HepG2 (cell line): ENCODE results near the gene TUBB2B. TPM values are rescaled to one million over a fixed set of nuclear protein-coding genes. Genes with fewer than 3 reads are reported as not detected.

Experiments
- FOXK1 ChIP-seq: sonication (generic); formaldehyde crosslinking; IDR thresholded peaks from 2 replicates; pipeline ENCODE4 v1.4.0; 2020; ENCODE audit warnings: low read depth, missing genetic modification reagents, borderline replicate concordance
- IKZF1 ChIP-seq: fragments of 450-650 bp; IDR thresholded peaks from 2 replicates; pipeline ENCODE4 v1.7.1; 2016
- KDM5A ChIP-seq: fragments of 200-600 bp; sonication (generic); IDR thresholded peaks from 2 replicates; pipeline ENCODE4 v1.7.0; 2018; ENCODE audit warnings: antibody characterized with exemption, mild to moderate bottlenecking, low read length, borderline replicate concordance
- PCBP1 ChIP-seq: fragments of 200-400 bp; formaldehyde crosslinking; IDR thresholded peaks from 2 replicates; pipeline ENCODE4 v1.6.1; 2017; ENCODE audit warnings: mild to moderate bottlenecking, low read depth, low read length, borderline replicate concordance
- POLR2A ChIP-seq, 2 experiments: IDR thresholded peaks; 2 replicates each; pipeline ENCODE4 v1.6.1; 2011; ENCODE audit warnings: low read depth in 2 of 2, low read length in 2 of 2, mild to moderate bottlenecking in 1 of 2, moderate library complexity in 1 of 2; ENCODE audit not compliant: insufficient read depth in 1 of 2
- SALL1 ChIP-seq: sonication (generic); formaldehyde crosslinking; IDR thresholded peaks from 2 replicates; pipeline ENCODE4 v1.8.0; 2022; ENCODE audit warnings: mild to moderate bottlenecking, missing genetic modification reagents
- TEAD2 ChIP-seq: sonication (generic); formaldehyde crosslinking; IDR thresholded peaks from 2 replicates; pipeline ENCODE4 v1.9.0; 2021; ENCODE audit warnings: missing genetic modification reagents
- ZNF547 ChIP-seq: sonication (generic); formaldehyde crosslinking; IDR thresholded peaks from 2 replicates; pipeline ENCODE4 v1.5.1; 2020; ENCODE audit warnings: mild to moderate bottlenecking, missing genetic modification reagents
- ZNF709 ChIP-seq: sonication (generic); formaldehyde crosslinking; IDR thresholded peaks from 2 replicates; pipeline ENCODE4 v1.5.0; 2020; ENCODE audit warnings: mild to moderate bottlenecking, missing genetic modification reagents
- ZNF878 ChIP-seq: sonication (generic); formaldehyde crosslinking; IDR thresholded peaks from 2 replicates; pipeline ENCODE4 v1.8.1; 2023; ENCODE audit warnings: mild to moderate bottlenecking, missing genetic modification reagents, moderate library complexity
- ZSCAN21 ChIP-seq: sonication (generic); formaldehyde crosslinking; IDR thresholded peaks from 2 replicates; pipeline ENCODE4 v1.8.0; 2022; ENCODE audit warnings: mild to moderate bottlenecking, missing genetic modification reagents, moderate library complexity, borderline replicate concordance
- polyA plus RNA-seq, 8 experiments: library from polyadenylated mRNA; depleted of rRNA in 3 of 8; stranded (reverse) in 7 of 8; unstranded in 1 of 8; fragments of >200 nt; fragmentation: Illumina TruSeq in 4 of 8; extraction: Trizol in 4 of 8; gene quantifications; 2 replicates each; pipeline versions ENCODE4 v1.2.1 to v1.2.3, GENCODE V29; 2011 to 2016; ENCODE audit warnings: low read depth in 4 of 8, missing spikeins in 1 of 8, mixed read lengths in 1 of 8; ENCODE audit not compliant: insufficient read depth in 1 of 8
- total RNA-seq, 5 experiments: library from RNA; depleted of rRNA; stranded (reverse); fragments of >200 nt; fragmentation: Illumina TruSeq; extraction: Trizol; gene quantifications; 2 replicates each; pipeline ENCODE4 v1.2.3, GENCODE V29; 2016; ENCODE audit warnings: low read depth in 1 of 5
- TF ChIP-seq, protein P1 (sequence below): sonication (generic); formaldehyde crosslinking; IDR thresholded peaks from 2 replicates; pipeline ENCODE4 v1.4.0; 2020; ENCODE audit warnings: missing genetic modification reagents, mild to moderate bottlenecking, borderline replicate concordance
- TF ChIP-seq, protein P2 (sequence below): sonication (generic); formaldehyde crosslinking; IDR thresholded peaks from 2 replicates; pipeline ENCODE4 v1.4.0; 2020; ENCODE audit warnings: missing genetic modification reagents
- TF ChIP-seq, protein P3 (sequence below): sonication (generic); formaldehyde crosslinking; IDR thresholded peaks from 2 replicates; pipeline ENCODE4 v1.4.0; 2020; ENCODE audit warnings: mild to moderate bottlenecking, low read depth, missing genetic modification reagents
- TF ChIP-seq, protein P4 (sequence below): sonication (generic); formaldehyde crosslinking; IDR thresholded peaks from 2 replicates; pipeline ENCODE4 v1.4.0; 2020; ENCODE audit warnings: mild to moderate bottlenecking, missing genetic modification reagents
- TF ChIP-seq, protein P5 (sequence below): sonication (generic); formaldehyde crosslinking; IDR thresholded peaks from 2 replicates; pipeline ENCODE4 v1.5.0; 2020; ENCODE audit warnings: missing genetic modification reagents
- TF ChIP-seq, protein P6 (sequence below), 2 experiments: sonication (generic) in 1 of 2; formaldehyde crosslinking in 1 of 2; IDR thresholded peaks; 2 replicates each; pipeline versions ENCODE4 v1.4.0 to v1.6.1; 2016 to 2020; ENCODE audit warnings: borderline replicate concordance in 1 of 2, low read depth in 1 of 2, mild to moderate bottlenecking in 1 of 2, missing genetic modification reagents in 1 of 2

TUBB2B gene
- total and polyA plus RNA-seq, 2 of the 13 experiments (the other 11 are each of a cell fraction or from before 2014, with no cell fraction given), result 10.3 to 23.6 TPM

DNA sequence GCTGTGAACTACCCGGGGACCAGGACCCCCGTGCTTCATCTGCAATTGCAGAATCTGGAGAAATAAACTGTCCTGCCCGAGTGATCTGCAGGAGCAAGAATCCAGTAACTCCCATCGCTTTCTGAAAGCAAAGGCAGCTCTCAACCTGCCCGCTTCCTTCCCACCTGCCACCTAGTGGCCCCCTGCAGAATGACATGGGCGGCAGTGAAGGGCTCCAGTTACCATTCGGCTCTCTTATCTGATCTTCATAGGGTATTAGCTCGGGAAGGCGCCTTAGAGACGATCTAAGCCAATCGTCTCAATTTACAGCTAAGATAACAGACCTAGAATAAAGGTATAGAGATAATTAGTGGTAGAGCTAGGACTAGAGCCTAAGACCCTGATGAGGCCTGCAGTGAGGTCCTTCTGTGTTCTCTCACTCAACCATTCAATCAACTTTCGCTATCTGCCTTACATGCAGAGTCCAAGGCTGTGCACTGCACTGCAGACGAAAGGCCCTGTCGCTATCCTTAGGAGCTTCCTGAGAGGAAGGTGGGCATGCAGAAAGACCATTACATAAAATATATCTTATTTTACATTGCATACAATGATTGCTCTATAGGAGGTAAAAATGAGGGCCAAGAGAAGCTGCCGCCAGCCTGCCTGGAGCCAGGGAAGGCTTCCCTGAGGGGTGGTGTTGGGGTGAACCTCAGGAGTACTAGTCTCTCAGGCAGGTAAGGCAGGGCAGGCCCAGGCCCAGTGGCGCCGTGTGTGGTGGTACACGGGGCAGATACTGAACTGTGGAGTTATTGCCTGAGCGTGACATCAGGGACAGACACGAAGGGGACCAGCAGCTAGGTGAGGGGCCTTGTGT, 24.2 kb upstream of the TUBB2B start (continued):
- TF ChIP-seq, protein P1, sequence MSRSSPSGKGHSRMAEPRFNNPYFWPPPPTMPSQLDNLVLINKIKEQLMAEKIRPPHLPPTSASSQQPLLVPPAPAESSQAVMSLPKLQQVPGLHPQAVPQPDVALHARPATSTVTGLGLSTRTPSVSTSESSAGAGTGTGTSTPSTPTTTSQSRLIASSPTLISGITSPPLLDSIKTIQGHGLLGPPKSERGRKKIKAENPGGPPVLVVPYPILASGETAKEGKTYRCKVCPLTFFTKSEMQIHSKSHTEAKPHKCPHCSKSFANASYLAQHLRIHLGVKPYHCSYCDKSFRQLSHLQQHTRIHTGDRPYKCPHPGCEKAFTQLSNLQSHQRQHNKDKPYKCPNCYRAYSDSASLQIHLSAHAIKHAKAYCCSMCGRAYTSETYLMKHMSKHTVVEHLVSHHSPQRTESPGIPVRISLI, result no peak; the same call in 1 of the 2 replicates
- no peak for TF ChIP-seq FOXK1 (CRISPR knock-in tag)
- TF ChIP-seq, protein P2, sequence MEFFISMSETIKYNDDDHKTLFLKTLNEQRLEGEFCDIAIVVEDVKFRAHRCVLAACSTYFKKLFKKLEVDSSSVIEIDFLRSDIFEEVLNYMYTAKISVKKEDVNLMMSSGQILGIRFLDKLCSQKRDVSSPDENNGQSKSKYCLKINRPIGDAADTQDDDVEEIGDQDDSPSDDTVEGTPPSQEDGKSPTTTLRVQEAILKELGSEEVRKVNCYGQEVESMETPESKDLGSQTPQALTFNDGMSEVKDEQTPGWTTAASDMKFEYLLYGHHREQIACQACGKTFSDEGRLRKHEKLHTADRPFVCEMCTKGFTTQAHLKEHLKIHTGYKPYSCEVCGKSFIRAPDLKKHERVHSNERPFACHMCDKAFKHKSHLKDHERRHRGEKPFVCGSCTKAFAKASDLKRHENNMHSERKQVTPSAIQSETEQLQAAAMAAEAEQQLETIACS, result no peak
- TF ChIP-seq, protein P3, sequence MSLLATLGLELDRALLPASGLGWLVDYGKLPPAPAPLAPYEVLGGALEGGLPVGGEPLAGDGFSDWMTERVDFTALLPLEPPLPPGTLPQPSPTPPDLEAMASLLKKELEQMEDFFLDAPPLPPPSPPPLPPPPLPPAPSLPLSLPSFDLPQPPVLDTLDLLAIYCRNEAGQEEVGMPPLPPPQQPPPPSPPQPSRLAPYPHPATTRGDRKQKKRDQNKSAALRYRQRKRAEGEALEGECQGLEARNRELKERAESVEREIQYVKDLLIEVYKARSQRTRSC (CRISPR knock-in tag), result no peak
- TF ChIP-seq ZNF709, result peak; percentile 71; the same call in 1 of the 2 replicates
- TF ChIP-seq, protein P4, sequence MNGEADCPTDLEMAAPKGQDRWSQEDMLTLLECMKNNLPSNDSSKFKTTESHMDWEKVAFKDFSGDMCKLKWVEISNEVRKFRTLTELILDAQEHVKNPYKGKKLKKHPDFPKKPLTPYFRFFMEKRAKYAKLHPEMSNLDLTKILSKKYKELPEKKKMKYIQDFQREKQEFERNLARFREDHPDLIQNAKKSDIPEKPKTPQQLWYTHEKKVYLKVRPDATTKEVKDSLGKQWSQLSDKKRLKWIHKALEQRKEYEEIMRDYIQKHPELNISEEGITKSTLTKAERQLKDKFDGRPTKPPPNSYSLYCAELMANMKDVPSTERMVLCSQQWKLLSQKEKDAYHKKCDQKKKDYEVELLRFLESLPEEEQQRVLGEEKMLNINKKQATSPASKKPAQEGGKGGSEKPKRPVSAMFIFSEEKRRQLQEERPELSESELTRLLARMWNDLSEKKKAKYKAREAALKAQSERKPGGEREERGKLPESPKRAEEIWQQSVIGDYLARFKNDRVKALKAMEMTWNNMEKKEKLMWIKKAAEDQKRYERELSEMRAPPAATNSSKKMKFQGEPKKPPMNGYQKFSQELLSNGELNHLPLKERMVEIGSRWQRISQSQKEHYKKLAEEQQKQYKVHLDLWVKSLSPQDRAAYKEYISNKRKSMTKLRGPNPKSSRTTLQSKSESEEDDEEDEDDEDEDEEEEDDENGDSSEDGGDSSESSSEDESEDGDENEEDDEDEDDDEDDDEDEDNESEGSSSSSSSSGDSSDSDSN (CRISPR knock-in tag), result no peak
- no peak for TF ChIP-seq POLR2A (IDR thresholded peaks at IDR 0.05; ENCODE audit: insufficient read depth in 1 of 2, low read depth in 2 of 2, low read length in 2 of 2)
- no peak for TF ChIP-seq TEAD2 (CRISPR knock-in tag)
- no peak for TF ChIP-seq KDM5A
- TF ChIP-seq, protein P5, sequence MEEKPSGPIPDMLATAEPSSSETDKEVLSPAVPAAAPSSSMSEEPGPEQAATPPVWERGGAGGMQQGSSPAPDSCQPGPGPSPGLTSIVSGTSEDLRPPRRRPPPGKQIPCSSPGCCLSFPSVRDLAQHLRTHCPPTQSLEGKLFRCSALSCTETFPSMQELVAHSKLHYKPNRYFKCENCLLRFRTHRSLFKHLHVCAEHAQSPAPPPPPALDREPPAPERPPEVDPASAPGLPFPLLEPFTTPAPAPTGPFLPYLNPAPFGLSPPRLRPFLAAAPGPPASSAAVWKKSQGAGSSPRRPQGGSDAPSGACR (CRISPR knock-in tag), result no peak
- TF ChIP-seq SALL1 (CRISPR knock-in tag), result peak; percentile 52; the same call in 1 of the 2 replicates
- TF ChIP-seq IKZF1, result no peak
- no peak for TF ChIP-seq ZSCAN21 (CRISPR knock-in tag)
- TF ChIP-seq PCBP1, result no peak
- TF ChIP-seq ZNF878 (CRISPR knock-in tag), result no peak
- TF ChIP-seq, protein P6, sequence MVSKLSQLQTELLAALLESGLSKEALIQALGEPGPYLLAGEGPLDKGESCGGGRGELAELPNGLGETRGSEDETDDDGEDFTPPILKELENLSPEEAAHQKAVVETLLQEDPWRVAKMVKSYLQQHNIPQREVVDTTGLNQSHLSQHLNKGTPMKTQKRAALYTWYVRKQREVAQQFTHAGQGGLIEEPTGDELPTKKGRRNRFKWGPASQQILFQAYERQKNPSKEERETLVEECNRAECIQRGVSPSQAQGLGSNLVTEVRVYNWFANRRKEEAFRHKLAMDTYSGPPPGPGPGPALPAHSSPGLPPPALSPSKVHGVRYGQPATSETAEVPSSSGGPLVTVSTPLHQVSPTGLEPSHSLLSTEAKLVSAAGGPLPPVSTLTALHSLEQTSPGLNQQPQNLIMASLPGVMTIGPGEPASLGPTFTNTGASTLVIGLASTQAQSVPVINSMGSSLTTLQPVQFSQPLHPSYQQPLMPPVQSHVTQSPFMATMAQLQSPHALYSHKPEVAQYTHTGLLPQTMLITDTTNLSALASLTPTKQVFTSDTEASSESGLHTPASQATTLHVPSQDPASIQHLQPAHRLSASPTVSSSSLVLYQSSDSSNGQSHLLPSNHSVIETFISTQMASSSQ (IDR thresholded peaks at IDR 0.05; ENCODE audit: low read depth), result no peak
- TF ChIP-seq, protein P6 (CRISPR knock-in tag; IDR thresholded peaks at IDR 0.05; ENCODE audit: borderline replicate concordance), result no peak
- TF ChIP-seq ZNF547 (CRISPR knock-in tag), result peak; percentile 49; the same call in 1 of the 2 replicates
